ENCODE measurements around the gene CORO7. TPM values are rescaled to one million over a fixed set of nuclear protein-coding genes. Genes with fewer than 3 reads are reported as not detected.

CORO7 gene
- total and polyA plus RNA-seq, 11 donors, result 7.2 to 39.7 (median 10.1) TPM

DNA sequence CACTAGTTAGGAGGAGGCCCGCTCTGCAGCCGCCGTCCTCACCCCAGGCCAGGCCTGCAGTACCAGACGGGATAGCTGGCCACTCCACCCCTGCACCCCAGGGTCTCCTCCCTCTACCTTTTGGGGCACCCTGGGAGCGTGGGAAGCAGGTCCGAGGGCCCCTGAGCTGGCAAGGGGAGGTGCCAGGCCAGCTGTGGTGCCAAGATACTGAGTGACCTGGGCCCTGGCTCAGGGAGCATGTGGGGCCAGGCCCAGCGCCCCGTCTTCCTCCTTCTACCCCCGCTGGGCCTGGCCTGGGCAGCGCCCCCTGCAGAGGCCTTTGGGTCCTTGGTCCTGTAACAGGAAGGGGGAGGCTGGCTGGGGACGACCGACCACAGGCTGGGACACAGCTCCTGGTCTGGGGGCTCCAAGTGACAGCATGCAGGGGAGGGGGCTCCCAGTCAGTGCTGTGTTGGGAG is 78.2 kb downstream of the CORO7 start:
- 84 to 95% (median 87%) methylated on average over 8 to 12 of the region's 12 CpGs for WGBS, 4 donors
- Histone ChIP-seq H3K9me3 (no peaks in the 10 kb centered on the region), H3K36me3 (peaks cover 0 to 76% (median 62%) of the 10 kb centered on the region in 9 donors), H3K27ac (no peak overlapping the region), H3K27me3 (no peaks in the 10 kb centered on the region), H3K4me1 (peaks cover 0 to 40% (median 17%) of the 10 kb centered on the region in 12 donors), H3K4me3 (no peak overlapping the region)
- no peak for TF ChIP-seq POLR2A (IDR thresholded peaks at IDR 0.05)
- TF ChIP-seq, protein P1, sequence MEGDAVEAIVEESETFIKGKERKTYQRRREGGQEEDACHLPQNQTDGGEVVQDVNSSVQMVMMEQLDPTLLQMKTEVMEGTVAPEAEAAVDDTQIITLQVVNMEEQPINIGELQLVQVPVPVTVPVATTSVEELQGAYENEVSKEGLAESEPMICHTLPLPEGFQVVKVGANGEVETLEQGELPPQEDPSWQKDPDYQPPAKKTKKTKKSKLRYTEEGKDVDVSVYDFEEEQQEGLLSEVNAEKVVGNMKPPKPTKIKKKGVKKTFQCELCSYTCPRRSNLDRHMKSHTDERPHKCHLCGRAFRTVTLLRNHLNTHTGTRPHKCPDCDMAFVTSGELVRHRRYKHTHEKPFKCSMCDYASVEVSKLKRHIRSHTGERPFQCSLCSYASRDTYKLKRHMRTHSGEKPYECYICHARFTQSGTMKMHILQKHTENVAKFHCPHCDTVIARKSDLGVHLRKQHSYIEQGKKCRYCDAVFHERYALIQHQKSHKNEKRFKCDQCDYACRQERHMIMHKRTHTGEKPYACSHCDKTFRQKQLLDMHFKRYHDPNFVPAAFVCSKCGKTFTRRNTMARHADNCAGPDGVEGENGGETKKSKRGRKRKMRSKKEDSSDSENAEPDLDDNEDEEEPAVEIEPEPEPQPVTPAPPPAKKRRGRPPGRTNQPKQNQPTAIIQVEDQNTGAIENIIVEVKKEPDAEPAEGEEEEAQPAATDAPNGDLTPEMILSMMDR (IDR thresholded peaks at IDR 0.05), result no peak
- intact Hi-C loops (cut with DNase I), result loop anchor here in 3 of 10 donors (10.0 kb wide), 3 partner anchors 133 to 353 kb away; no protein-coding TSS in a partner anchor
- ATAC-seq (no peak), DNase-seq (no peak)

- intact Hi-C loops (cut with DNase I), result loop anchor here in 3 of 10 donors (10.0 kb wide), 3 partner anchors 133 to 353 kb away; no protein-coding TSS in a partner anchor
- TF ChIP-seq POLR2A (IDR thresholded peaks at IDR 0.05), result no peak
- TF ChIP-seq, protein P1 (IDR thresholded peaks at IDR 0.05), result no peak
- DNase-seq, result no peak
- Histone ChIP-seq H3K4me3 (no peak overlapping the region), H3K27me3 (no peaks in the 10 kb centered on the region), H3K4me1 (peaks cover 0 to 35% (median 14%) of the 10 kb centered on the region in 12 donors), H3K9me3 (no peaks in the 10 kb centered on the region), H3K36me3 (peaks cover 0 to 78% (median 68%) of the 10 kb centered on the region in 9 donors), H3K27ac (no peak overlapping the region)
- WGBS, 4 donors, result 68 to 89% (median 85%) methylated on average over 6 to 12 of the region's 12 CpGs
- ATAC-seq, result no peak
Observed at GRCh38 chr16:4337540-4338088, 78.8 kb downstream of the CORO7 start.

DNA sequence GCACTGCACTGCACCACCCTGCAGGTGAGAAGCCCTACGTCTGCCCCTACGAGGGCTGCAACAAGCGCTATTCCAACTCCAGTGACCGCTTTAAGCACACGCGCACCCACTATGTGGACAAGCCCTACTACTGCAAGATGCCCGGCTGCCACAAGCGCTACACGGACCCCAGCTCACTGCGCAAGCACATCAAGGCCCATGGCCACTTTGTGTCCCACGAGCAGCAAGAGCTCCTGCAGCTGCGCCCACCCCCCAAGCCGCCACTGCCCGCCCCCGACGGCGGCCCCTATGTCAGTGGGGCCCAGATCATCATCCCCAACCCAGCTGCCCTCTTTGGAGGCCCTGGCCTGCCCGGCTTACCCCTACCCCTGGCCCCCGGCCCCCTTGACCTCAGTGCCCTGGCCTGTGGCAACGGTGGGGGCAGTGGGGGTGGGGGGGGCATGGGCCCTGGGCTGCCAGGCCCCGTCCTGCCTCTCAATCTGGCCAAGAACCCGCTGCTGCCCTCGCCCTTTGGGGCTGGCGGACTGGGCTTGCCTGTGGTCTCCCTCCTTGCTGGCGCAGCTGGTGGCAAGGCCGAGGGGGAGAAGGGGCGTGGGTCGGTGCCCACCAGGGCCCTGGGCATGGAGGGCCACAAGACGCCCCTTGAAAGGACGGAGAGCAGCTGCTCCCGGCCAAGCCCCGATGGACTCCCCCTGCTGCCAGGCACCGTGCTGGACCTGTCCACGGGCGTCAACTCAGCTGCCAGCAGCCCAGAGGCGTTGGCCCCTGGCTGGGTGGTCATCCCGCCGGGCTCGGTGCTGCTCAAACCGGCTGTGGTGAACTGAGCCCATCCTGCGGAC is 79.5 kb downstream of the CORO7 start:
- ATAC-seq (peak in 2 of 4 donors; percentile 2 to 3), DNase-seq (no peak)
- Histone ChIP-seq H3K4me1 (peaks cover 0 to 34% (median 14%) of the 10 kb centered on the region in 12 donors), H3K27me3 (no peaks in the 10 kb centered on the region), H3K36me3 (peaks cover 0 to 81% (median 74%) of the 10 kb centered on the region in 9 donors), H3K27ac (no peak overlapping the region), H3K9me3 (no peaks in the 10 kb centered on the region), H3K4me3 (no peak overlapping the region)
- intact Hi-C loops (cut with DNase I), result loop anchor here in 3 of 10 donors (10.0 kb wide), 3 partner anchors 132 to 352 kb away; no protein-coding TSS in a partner anchor
- TF ChIP-seq POLR2A (IDR thresholded peaks at IDR 0.05), result no peak
- TF ChIP-seq, protein P1 (IDR thresholded peaks at IDR 0.05), result no peak
- WGBS, 4 donors, result 87 to 95% (median 91%) methylated on average over 15 to 41 of the region's 41 CpGs
